ENCODE measurements around the gene PLAAT3.

DNA sequence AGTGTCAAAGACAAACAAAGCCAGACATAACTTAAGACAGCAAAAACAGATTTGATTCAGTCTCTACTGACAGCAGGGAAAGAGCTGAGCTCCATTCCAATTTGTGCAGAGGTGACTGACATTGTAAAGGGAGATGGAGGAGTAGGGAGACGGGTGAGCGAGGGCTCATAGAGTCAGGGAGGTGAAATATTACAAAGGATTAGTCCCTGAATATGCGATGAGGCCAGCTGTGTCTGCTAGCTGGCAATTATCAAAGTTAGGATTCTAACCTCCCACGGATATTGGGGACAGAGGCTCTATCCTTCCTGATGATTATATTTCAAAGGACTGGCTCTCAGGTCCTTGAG, 59.4 kb downstream of the PLAAT3 start:
- TF ChIP-seq CTCF (IDR thresholded peaks at IDR 0.05; ENCODE audit: low read length) (no peak), EZH2 (IDR thresholded peaks at IDR 0.05; ENCODE audit: borderline replicate concordance, low read length) (no peak)
